Heart right ventricle (tissue), 16 donors: ENCODE data around the gene ACTR1B. TPM values are rescaled to one million over a fixed set of nuclear protein-coding genes. Genes with fewer than 3 reads are reported as not detected.

Source experiments
- ATAC-seq, 8 donors: fragments of 200-7000 bp; cut with Tn5 transposase; one replicate each; pipeline ENCODE4 v1.9.1; 2020; ENCODE audit warnings: mild to moderate bottlenecking in 8 of 8, moderate library complexity in 8 of 8, moderate number of reproducible peaks in 1 of 8
- DNase-seq, 2 donors: peaks; one replicate each; pipeline ENCODE4 v3.0.0-alpha.2; 2020
- H3K27ac ChIP-seq, 10 donors: fragments of 200-600 bp; sonication (generic) in 2 of 10; one replicate each; pipeline versions ENCODE4 v1.5.0 to v1.8.0; 2020 to 2022; ENCODE audit warnings: mild to moderate bottlenecking in 3 of 10
- H3K27me3 ChIP-seq, 7 donors: fragments of 200-600 bp; one replicate each; pipeline ENCODE4 v1.8.0; 2021 to 2022; ENCODE audit warnings: mild to moderate bottlenecking in 2 of 7
- H3K36me3 ChIP-seq, 9 donors: fragments of 200-600 bp; sonication (generic) in 1 of 9; one replicate each; pipeline versions ENCODE4 v1.5.0 to v1.8.0; 2020 to 2022; ENCODE audit warnings: mild to moderate bottlenecking in 2 of 9
- H3K4me1 ChIP-seq, 9 donors: fragments of 200-600 bp; sonication (generic) in 1 of 9; one replicate each; pipeline versions ENCODE4 v1.5.0 to v1.8.0; 2020 to 2022; ENCODE audit warnings: mild to moderate bottlenecking in 4 of 9
- H3K4me3 ChIP-seq, 10 donors: fragments of 200-600 bp; sonication (generic) in 2 of 10; one replicate each; pipeline versions ENCODE4 v1.5.0 to v1.8.0; 2020 to 2022; ENCODE audit warnings: mild to moderate bottlenecking in 7 of 10, moderate library complexity in 2 of 10
- H3K9me3 ChIP-seq, 11 donors: fragments of 200-600 bp in 10 of 11; sonication (generic) in 2 of 11; one replicate each; pipeline versions ENCODE4 v1.5.0 to v1.8.0; 2013 to 2022; ENCODE audit warnings: mild to moderate bottlenecking in 2 of 11, control low read depth in 1 of 11, moderate library complexity in 1 of 11
- CTCF ChIP-seq, 9 donors: fragments of 200-600 bp; sonication (generic) in 2 of 9; IDR thresholded peaks; one replicate each; pipeline versions ENCODE4 v1.5.0 to v1.8.0; 2021 to 2022; ENCODE audit warnings: antibody characterized with exemption in 9 of 9, mild to moderate bottlenecking in 5 of 9, moderate library complexity in 1 of 9
- WGBS, 2 donors: extraction: QIAGEN DNeasy Blood & Tissue Kit; methylation state at CpG; one replicate each; pipeline ENCODE4 v1.1.7; 2013; ENCODE audit warnings: inconsistent platforms in 1 of 2; 5-methylcytosine and 5-hydroxymethylcytosine counted together
- intact Hi-C, 10 donors: fragments of 100-400 bp; cut with DNase I; formaldehyde crosslinking; loops; one replicate each; pipeline versions ENCODE4 v1.11.1 to v1.14.2; 2022
- polyA plus RNA-seq, 2 donors: library from polyadenylated mRNA; stranded (reverse); fragments of 200-250 nt; gene quantifications; one replicate each; pipeline ENCODE4 v1.2.3, GENCODE V29; 2013
- total RNA-seq, 10 donors: library from RNA; stranded (reverse); fragmentation: NEBNext Ultra II Directional in 3 of 10; extraction: Animal tissue kit (Norgen Biotek cat#: 25700) in 3 of 10; gene quantifications; one replicate each; pipeline versions ENCODE4 v1.2.1 to v1.2.4, GENCODE V29; 2021 to 2023
- donor health status: Arrhythmogenic right ventricular cardiomyopathy.
- donor health status: ischemic (EF 13 %, LVEDD 7.1; RV severe dilation, severe dysfunction).
- donor health status: healthy with polysubstance abuse.
- donor health status: DM: no; HTN: yes; CAD: no.
- donor health status: DM: no; HTN: no; CAD: no.
- donor health status: ischemic (EF 25% LVEDD 6.9; RV normal size, moderate dysfunction).
- donor health status: ischemic (EF 25% LVEDD 5.7; RV mildly dilated, moderate dysfunction).
- donor health status: healthy.
- donor health status: DM: yes; HTN: yes; CAD: no.
- donor health status: Ischemic cardiomyopathy.
- donor health status: ischemic (EF 35%, LVEDD 5.7; RV mildly dilated, moderate dysfunction).
- donor health status: nonischemic (EF 11% LVEDD 7.7; RV severe dilation, severe dysfunction).
- donor health status: DM: yes; HTN: yes; CAD: no.
- donor health status: PGD.
- donor health status: ischemic (EF 29% LVEDD 5.4; RV normal size, mild dysfunction).
- donor health status: nonischemic (EF 23%, LVEDD 6.1; RV moderate dilation, normal function).

The ACTR1B gene
- total and polyA plus RNA-seq, 12 donors: 43.4 to 87.5 (median 71.4) TPM

- Histone ChIP-seq H3K4me1 (no peaks in the 10 kb centered on the region), H3K9me3 (peaks cover 0 to 22% (median 7%) of the 10 kb centered on the region in 11 donors), H3K36me3 (peaks cover 0 to 85% (median 39%) of the 10 kb centered on the region in 9 donors), H3K27ac (no peak overlapping the region), H3K4me3 (no peak overlapping the region), H3K27me3 (no peaks in the 10 kb centered on the region)
- WGBS, 2 donors: 93% methylated on average over 5 of the region's 5 CpGs
- ATAC-seq (no peak), DNase-seq (no peak)
- no peak for TF ChIP-seq CTCF (IDR thresholded peaks at IDR 0.05)
- intact Hi-C loops: no loop called here
These were observed 9.5 kb downstream of the ACTR1B start for GRCh38 chr2:97654309-97654708.

GRCh38 chr2:97653874-97654273 lies 10.0 kb downstream of the ACTR1B start:
- Histone ChIP-seq H3K27me3 (no peaks in the 10 kb centered on the region), H3K9me3 (peaks cover 0 to 22% (median 7%) of the 10 kb centered on the region in 11 donors), H3K36me3 (peaks cover 0 to 85% (median 39%) of the 10 kb centered on the region in 9 donors), H3K27ac (no peak overlapping the region), H3K4me3 (no peak overlapping the region), H3K4me1 (no peaks in the 10 kb centered on the region)
- TF ChIP-seq CTCF (IDR thresholded peaks at IDR 0.05): no peak
- WGBS, 2 donors: 92 to 96% methylated on average over 1 of the region's 1 CpG
- ATAC-seq: no peak
- intact Hi-C loops: no loop called here
- no peak for DNase-seq

GRCh38 chr2:97653473-97653872 lies 10.4 kb downstream of the ACTR1B start:
- DNase-seq: no peak
- Histone ChIP-seq H3K36me3 (peaks cover 0 to 85% (median 39%) of the 10 kb centered on the region in 9 donors), H3K4me3 (no peak overlapping the region), H3K9me3 (peaks cover 0 to 22% (median 7%) of the 10 kb centered on the region in 11 donors), H3K27ac (no peak overlapping the region), H3K27me3 (no peaks in the 10 kb centered on the region), H3K4me1 (peaks cover 0 to under 1% (median 0%) of the 10 kb centered on the region in 9 donors)
- intact Hi-C loops: no loop called here
- TF ChIP-seq CTCF (IDR thresholded peaks at IDR 0.05): no peak
- 92 to 98% methylated on average over 2 of the region's 2 CpGs for WGBS, 2 donors
- no peak for ATAC-seq

- ATAC-seq (no peak), DNase-seq (no peak)
- Histone ChIP-seq H3K9me3 (peaks cover 0 to 22% (median 7%) of the 10 kb centered on the region in 11 donors), H3K4me3 (no peak overlapping the region), H3K27me3 (no peaks in the 10 kb centered on the region), H3K4me1 (peaks cover 7 to 22% (median 17%) of the 10 kb centered on the region in 9 donors), H3K27ac (no peak overlapping the region), H3K36me3 (peaks cover under 1 to 77% (median 33%) of the 10 kb centered on the region in 9 donors)
- intact Hi-C loops: no loop called here
- TF ChIP-seq CTCF (IDR thresholded peaks at IDR 0.05): no peak
- 73 to 75% methylated on average over 4 of the region's 4 CpGs for WGBS, 2 donors
These were observed 12.7 kb downstream of the ACTR1B start for GRCh38 chr2:97651114-97651513.
